Amniotic stem cell (primary cell): Measurements from ENCODE around the gene CAMLG.

Experiments used
- DNase-seq: peaks from one replicate; lab custom pipeline; 2025; lab: John Stamatoyannopoulos, UW

The CAMLG gene

GRCh38 chr5:134784241-134784920 is 46.0 kb downstream of the CAMLG start:
- DNase-seq = no peak

GRCh38 chr5:134784946-134785620 is 46.7 kb downstream of the CAMLG start:
- no peak for DNase-seq

DNA sequence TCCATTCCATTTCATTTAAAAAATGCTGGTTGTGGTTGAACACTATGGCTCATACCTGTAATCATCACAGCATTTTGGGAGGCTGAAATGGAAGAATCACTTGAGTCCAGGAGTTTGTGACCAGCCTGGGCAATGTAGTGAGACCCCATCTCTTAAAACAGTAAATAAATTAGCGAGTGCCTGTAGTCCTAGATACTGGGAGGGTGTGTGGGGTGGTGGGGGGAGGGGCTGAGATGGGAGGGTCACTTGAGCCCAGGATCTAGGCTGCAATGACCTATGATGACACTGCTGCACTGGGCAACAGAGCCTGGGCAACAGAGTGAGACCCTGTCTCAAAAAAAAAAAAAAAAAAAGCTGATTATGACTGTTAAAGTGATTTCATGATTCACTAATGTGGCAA is 49.3 kb downstream of the CAMLG start:
- DNase-seq = no peak

DNA sequence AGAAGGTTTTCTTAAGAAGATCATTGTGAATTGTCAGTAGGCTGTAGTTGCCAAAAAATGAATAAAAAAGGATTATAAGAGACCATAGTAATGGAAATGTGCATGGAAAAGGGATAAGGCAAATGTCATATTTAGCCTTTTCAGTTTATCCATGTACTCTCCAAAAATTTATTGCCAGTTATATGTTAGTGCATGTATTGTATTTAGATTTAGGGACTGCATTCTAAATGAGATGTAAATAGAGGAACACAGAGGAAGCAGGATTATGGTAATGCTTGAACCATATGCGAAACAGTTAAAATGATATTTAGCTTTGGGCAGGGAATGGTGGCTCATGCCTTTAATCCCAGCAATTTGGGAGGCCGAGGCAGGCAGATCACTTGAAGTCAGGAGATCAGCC is 53.2 kb downstream of the CAMLG start:
- DNase-seq = no peak

DNA sequence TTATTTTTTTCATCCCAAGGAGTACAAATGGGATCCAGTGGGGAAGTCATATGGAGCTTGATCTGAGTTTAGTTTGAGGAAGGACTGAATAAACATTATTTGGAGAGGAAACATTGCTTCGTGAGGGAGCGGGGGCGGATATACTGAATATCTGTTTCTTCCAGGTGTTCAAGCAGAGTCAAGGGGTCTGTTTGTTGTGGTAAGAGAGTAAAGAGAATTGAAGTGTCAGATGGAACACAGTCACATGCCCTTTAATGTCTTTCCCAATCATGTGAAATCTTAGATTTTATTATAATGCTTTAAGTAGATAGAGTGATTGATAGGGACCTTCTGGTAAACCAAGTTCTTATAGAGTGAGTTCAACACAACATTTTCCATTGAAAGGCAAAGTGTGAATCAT is 53.9 kb downstream of the CAMLG start:
- no peak for DNase-seq

GRCh38 chr5:134793111-134793510 is 54.8 kb downstream of the CAMLG start:
- no peak for DNase-seq

DNA sequence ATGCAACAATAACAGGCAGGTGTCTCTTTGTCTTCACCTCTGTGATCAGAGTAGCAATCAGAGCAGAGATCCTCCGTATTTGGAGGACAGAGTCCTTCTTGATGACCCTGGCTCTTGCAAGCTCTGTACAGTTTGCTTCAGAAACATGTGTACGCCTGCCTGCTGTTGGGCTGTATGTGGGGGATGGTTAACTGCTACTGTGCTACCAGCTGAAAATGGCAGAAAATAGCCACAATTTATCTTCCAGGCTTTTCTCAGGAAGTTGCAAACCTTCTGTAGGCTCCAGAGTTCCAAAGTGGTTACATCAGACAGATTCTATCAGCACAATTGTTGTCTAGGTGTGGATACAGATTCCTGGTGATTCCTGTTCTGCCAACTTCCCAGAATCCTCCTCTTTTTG is 55.7 kb downstream of the CAMLG start:
- DNase-seq = no peak

GRCh38 chr5:134794819-134795218 is 56.5 kb downstream of the CAMLG start:
- DNase-seq = no peak

DNA sequence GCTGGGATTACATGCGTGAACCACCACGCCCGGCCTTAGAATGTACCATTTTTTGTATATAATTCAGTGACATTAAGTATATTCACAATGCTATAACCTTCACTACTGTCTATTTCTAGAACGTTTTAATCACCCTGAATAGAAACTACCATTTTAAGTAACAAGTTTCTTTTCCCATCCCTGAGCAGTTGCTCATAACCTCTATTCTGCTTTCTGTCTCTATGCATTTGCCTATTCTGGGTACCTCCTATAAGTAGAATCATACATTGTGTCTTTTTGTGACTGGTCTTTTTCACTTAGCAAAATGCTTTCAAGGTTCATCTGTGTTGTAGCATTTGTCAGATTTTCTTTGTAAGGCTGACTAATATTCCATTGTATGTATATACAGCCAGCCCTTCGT is 60.1 kb downstream of the CAMLG start:
- DNase-seq = no peak
